SU-DHL-6 (cell line): ENCODE data around the gene MYDGF.

Experiments used
- H2AFZ ChIP-seq: fragments of 200-600 bp; sonication (generic); 2 replicates; pipeline ENCODE4 v1.6.1; 2014; ENCODE audit warnings: low read depth, mild to moderate bottlenecking, moderate library complexity, mixed read lengths, antibody characterized with exemption, low read length; ENCODE audit not compliant: severe bottlenecking
- H3F3A ChIP-seq: fragments of 200-600 bp; shearing (Covaris generic); 2 replicates; pipeline ENCODE4 v1.6.0; 2016; ENCODE audit warnings: antibody characterized with exemption, mild to moderate bottlenecking; ENCODE audit not compliant: insufficient read depth
- H3K27ac ChIP-seq: fragments of 200-600 bp; sonication (generic); 2 replicates; pipeline ENCODE4 v1.5.1; 2016; ENCODE audit warnings: low read depth, mild to moderate bottlenecking, low read length, moderate library complexity, mixed read lengths
- H3K27me3 ChIP-seq: fragments of 200-600 bp; sonication (generic), shearing (Covaris generic); 2 replicates; pipeline ENCODE4 v1.6.0; 2014; ENCODE audit warnings: mild to moderate bottlenecking, low read length
- H3K36me3 ChIP-seq: fragments of 200-600 bp; sonication (generic); 2 replicates; pipeline ENCODE4 v1.6.1; 2014; ENCODE audit warnings: mild to moderate bottlenecking, low read length, mixed read lengths
- H3K4me2 ChIP-seq: fragments of 300-600, 200-600 bp; shearing (Covaris generic), sonication (generic); 2 replicates; pipeline ENCODE4 v1.6.0; 2014; ENCODE audit warnings: low read length, low read depth, mild to moderate bottlenecking; ENCODE audit not compliant: poor library complexity, severe bottlenecking
- H3K4me3 ChIP-seq: fragments of 200-600 bp; sonication (generic); 2 replicates; pipeline ENCODE4 v1.5.1; 2014; ENCODE audit warnings: antibody characterized with exemption, low read length, mild to moderate bottlenecking, mixed read lengths; ENCODE audit not compliant: insufficient read depth, poor library complexity, severe bottlenecking
- H3K79me2 ChIP-seq: fragments of 200-600 bp; sonication (generic); 2 replicates; pipeline ENCODE4 v1.6.1; 2014; ENCODE audit warnings: mild to moderate bottlenecking, low read length, moderate library complexity; ENCODE audit not compliant: insufficient read depth
- H3K9ac ChIP-seq: fragments of 200-600 bp; sonication (generic); 2 replicates; pipeline ENCODE4 v1.7.0; 2014; ENCODE audit warnings: mild to moderate bottlenecking, low read length
- H3K9me2 ChIP-seq: fragments of 200-600 bp; sonication (generic); replicated peaks from 2 replicates; pipeline ENCODE4 v1.6.1; 2014; ENCODE audit warnings: low read length; ENCODE audit not compliant: insufficient read depth
- H3K9me3 ChIP-seq: fragments of 200-600 bp; sonication (generic); 2 replicates; pipeline ENCODE4 v1.6.1; 2014; ENCODE audit warnings: low read length, mixed read lengths; ENCODE audit not compliant: insufficient read depth
- H4K20me1 ChIP-seq: fragments of 200-600 bp; sonication (generic); 2 replicates; pipeline ENCODE4 v1.6.1; 2014; ENCODE audit warnings: low read depth, mild to moderate bottlenecking, antibody characterized with exemption, low read length, moderate library complexity, mixed read lengths
- EZH2phosphoT487 ChIP-seq: fragments of 200-600 bp; sonication (generic), shearing (Covaris generic); conservative IDR thresholded peaks from 2 replicates; pipeline ENCODE4 v1.6.1; 2018; ENCODE audit warnings: mild to moderate bottlenecking, antibody characterized with exemption, low read length, moderate library complexity, mixed read lengths
- TF ChIP-seq, protein P1 (sequence below): fragments of 200-600 bp; sonication (generic); IDR thresholded peaks from one replicate; pipeline ENCODE4 v1.5.1; 2017; ENCODE audit warnings: antibody characterized with exemption, mild to moderate bottlenecking, low read length, moderate library complexity; ENCODE audit not compliant: insufficient read depth, poor library complexity, severe bottlenecking

Gene MYDGF

DNA sequence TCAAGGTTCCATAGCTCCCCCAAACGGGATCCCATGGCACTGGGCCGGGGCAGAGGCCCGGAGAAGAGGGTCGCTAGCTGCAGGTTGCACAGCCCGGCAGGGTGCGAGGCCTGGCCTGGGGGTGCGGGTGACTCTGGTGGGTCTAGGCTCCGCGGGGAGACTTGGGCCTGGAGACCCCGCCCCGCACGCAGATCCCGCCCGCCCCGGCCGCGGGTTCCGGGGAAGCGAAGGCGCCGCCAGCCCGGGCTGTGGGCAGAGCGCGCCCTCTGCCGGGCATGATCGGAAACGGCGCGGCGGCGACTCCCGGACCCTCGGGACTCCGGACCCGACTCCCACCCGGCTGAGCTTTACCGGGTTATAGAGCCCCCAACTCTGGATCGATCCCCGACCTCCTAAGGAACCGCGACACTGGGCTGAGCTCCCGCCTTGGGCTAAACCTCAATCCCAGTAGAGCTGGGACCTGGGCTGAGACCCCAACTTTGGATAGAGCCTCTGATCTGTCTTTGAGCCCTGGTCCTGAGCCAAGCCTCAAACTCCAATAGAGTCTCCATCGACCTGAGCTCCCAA lies 33.9 kb downstream of the MYDGF start:
- H2AFZ ChIP-seq: peak overlapping the region; percentile 93
- H3K9ac ChIP-seq: peak overlapping the region; percentile 52

DNA sequence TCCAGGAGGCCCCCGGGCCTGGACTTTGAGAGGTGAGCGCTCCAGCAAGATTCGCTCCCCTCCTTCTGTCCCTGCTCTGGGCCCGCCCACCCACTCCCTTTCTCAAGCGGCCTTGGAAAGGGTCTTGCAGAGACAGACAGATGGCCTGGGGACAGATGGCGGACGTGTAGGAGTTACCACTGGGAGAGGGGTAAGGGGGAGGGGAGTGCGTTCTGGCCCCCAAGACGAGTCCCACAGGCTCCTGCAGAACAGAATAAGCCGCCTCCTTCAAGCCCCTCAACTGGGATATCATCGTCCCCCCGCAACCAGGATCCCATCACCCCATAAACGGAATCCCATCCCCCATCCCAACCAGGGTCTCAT lies 34.4 kb downstream of the MYDGF start:
- H3K4me2 ChIP-seq: peak overlapping the region; percentile 68
- no peaks in the 10 kb centered on the region for H3K27me3 ChIP-seq
- peaks cover 10% of the 10 kb centered on the region; the same call in 1 of the 2 replicates for H3F3A ChIP-seq
- no peaks in the 10 kb centered on the region for H3K36me3 ChIP-seq
- TF ChIP-seq EZH2phosphoT487: no peak
- TF ChIP-seq, protein P1, sequence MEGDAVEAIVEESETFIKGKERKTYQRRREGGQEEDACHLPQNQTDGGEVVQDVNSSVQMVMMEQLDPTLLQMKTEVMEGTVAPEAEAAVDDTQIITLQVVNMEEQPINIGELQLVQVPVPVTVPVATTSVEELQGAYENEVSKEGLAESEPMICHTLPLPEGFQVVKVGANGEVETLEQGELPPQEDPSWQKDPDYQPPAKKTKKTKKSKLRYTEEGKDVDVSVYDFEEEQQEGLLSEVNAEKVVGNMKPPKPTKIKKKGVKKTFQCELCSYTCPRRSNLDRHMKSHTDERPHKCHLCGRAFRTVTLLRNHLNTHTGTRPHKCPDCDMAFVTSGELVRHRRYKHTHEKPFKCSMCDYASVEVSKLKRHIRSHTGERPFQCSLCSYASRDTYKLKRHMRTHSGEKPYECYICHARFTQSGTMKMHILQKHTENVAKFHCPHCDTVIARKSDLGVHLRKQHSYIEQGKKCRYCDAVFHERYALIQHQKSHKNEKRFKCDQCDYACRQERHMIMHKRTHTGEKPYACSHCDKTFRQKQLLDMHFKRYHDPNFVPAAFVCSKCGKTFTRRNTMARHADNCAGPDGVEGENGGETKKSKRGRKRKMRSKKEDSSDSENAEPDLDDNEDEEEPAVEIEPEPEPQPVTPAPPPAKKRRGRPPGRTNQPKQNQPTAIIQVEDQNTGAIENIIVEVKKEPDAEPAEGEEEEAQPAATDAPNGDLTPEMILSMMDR: no peak
- peak overlapping the region; percentile 52 for H3K9ac ChIP-seq
- no peaks in the 10 kb centered on the region for H3K9me2 ChIP-seq
- H3K9me3 ChIP-seq: no peaks in the 10 kb centered on the region
- peak overlapping the region; percentile 43 for H3K4me3 ChIP-seq
- no peaks in the 10 kb centered on the region for H4K20me1 ChIP-seq
- H3K27ac ChIP-seq: no peak overlapping the region
- peak overlapping the region; percentile 93 for H2AFZ ChIP-seq
- H3K79me2 ChIP-seq: peaks cover 13% of the 10 kb centered on the region; the same call in 1 of the 2 replicates

More for the DNA sequence above, 33.9 kb downstream of the MYDGF start:
- Histone ChIP-seq H3K27ac (no peak overlapping the region), H3F3A (peaks cover 10% of the 10 kb centered on the region; the same call in 1 of the 2 replicates), H3K4me2 (peak overlapping the region; percentile 68), H3K9me2 (no peaks in the 10 kb centered on the region), H3K9me3 (no peaks in the 10 kb centered on the region), H4K20me1 (no peaks in the 10 kb centered on the region), H3K27me3 (no peaks in the 10 kb centered on the region), H3K79me2 (peaks cover 14% of the 10 kb centered on the region; the same call in 1 of the 2 replicates), H3K36me3 (no peaks in the 10 kb centered on the region), H3K4me3 (peak overlapping the region; percentile 43)
- TF ChIP-seq, protein P1: peak; percentile 79
- no peak for TF ChIP-seq EZH2phosphoT487

DNA sequence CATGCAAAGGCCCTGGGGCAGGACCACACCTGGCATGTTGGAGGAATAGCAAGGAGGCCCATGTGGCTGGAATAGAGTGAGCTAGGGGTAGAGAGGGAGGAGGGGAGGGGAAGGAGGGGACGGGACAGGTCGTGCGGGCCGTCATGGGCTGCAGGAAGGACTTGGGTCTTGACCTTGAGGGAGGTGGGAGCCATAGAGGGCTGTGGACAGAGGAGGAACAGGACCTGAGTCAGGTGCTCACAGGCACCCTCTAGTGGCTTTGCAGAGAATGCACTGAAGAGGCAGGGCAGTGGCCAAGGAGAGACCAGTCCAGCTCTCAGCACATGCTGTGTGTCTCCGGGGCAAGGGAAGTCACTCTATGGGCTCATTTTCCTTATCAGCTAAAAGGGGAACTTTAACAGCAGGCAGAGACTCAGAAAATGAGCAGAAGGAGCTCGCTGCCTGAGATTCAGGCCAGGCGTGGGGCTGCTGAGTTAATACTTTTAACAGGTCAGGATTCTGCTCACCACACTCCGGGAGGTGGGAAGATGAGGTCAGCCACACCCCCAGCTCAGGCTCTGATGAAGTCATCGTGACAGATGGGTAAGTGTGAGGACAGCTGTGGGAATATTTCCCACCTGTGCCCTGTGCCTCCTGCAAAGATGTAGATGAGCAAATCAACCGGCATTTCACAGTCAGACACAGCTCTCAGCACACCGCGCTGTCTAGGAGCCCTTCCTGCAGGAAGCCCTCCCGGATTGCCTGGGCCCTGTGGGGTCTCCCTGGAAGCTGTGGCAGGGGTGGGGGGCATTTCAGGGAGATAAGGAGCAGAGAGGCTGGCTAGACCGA lies 36.8 kb downstream of the MYDGF start:
- Histone ChIP-seq H3K4me2 (no peak overlapping the region), H3K9me3 (no peaks in the 10 kb centered on the region), H3K9me2 (no peaks in the 10 kb centered on the region), H3F3A (0 out of 2 replicates have a peak, but pooled peaks cover 5% of the 10 kb centered on the region), H2AFZ (no peak overlapping the region), H3K27me3 (no peaks in the 10 kb centered on the region), H3K36me3 (no peaks in the 10 kb centered on the region), H3K27ac (no peak overlapping the region), H3K9ac (no peak overlapping the region), H4K20me1 (no peaks in the 10 kb centered on the region), H3K79me2 (no peaks in the 10 kb centered on the region), H3K4me3 (no peak overlapping the region)
- TF ChIP-seq, protein P1: peak; percentile 26
- no peak for TF ChIP-seq EZH2phosphoT487
